Body of pancreas (tissue), 4 donors: ENCODE results near the gene PHRF1. TPM values are rescaled to one million over a fixed set of nuclear protein-coding genes. Genes with fewer than 3 reads are reported as not detected.

Experiments used
- ATAC-seq: fragments of 150-250 bp; one replicate; pipeline ENCODE4 v1.9.1; 2016
- DNase-seq, 4 donors: peaks; one replicate each; pipeline ENCODE4 v3.0.0-alpha.2; 2019
- H3K27ac ChIP-seq, 4 donors: fragments of 200-600 bp; sonication (generic); 1 replicate in 3 of 4; 2 replicates in 1 of 4; pipeline versions ENCODE4 v1.5.1 to v1.6.1; 2016 to 2019; ENCODE audit warnings: mild to moderate bottlenecking in 1 of 4, mixed read lengths in 1 of 4, moderate library complexity in 1 of 4
- H3K27me3 ChIP-seq, 2 donors: fragments of 200-600 bp; sonication (generic); one replicate each; pipeline ENCODE4 v1.6.0; 2016; ENCODE audit warnings: mild to moderate bottlenecking in 1 of 2
- H3K36me3 ChIP-seq, 2 donors: fragments of 200-600 bp; sonication (generic); replicated peaks in 1 of 2; 2 replicates each; pipeline ENCODE4 v1.5.1; 2016; ENCODE audit warnings: low read depth in 2 of 2; ENCODE audit not compliant: insufficient read depth in 1 of 2
- H3K4me1 ChIP-seq: fragments of 200-600 bp; sonication (generic); one replicate; pipeline ENCODE4 v1.6.0; 2016
- H3K4me3 ChIP-seq, 2 donors: fragments of 200-600 bp; sonication (generic); 1 replicate in 1 of 2; 2 replicates in 1 of 2; pipeline ENCODE4 v1.5.1; 2016 to 2019
- H3K9me3 ChIP-seq, 3 donors: fragments of 200-600 bp; sonication (generic); 1 replicate in 2 of 3; 2 replicates in 1 of 3; pipeline ENCODE4 v1.5.1; 2016
- POLR2A ChIP-seq, 3 donors: fragments of 450-650 bp; IDR thresholded peaks; one replicate each; pipeline ENCODE4 v1.6.1; 2016; ENCODE audit warnings: antibody characterized with exemption in 3 of 3, mild to moderate bottlenecking in 2 of 3
- WGBS, 2 donors: methylation state at CpG; one replicate each; pipeline ENCODE4 v1.1.5; 2017; 5-methylcytosine and 5-hydroxymethylcytosine counted together
- intact Hi-C: fragments of 100-400 bp; cut with DNase I; formaldehyde crosslinking; loops from one replicate; pipeline ENCODE4 v1.15.1; 2023
- total RNA-seq, 2 donors: library from RNA; depleted of rRNA; stranded (reverse); fragments of >200 nt; gene quantifications; one replicate each; pipeline ENCODE4 v1.1.0, GENCODE V29; 2016
- TF ChIP-seq, protein P1 (sequence below), 7 experiments: fragments of 450-650 bp in 4 of 7; fragments of 200-600 bp in 3 of 7; sonication (generic) in 3 of 7; IDR thresholded peaks; one replicate each; pipeline ENCODE4 v1.5.1; 2016 to 2019; ENCODE audit warnings: antibody characterized with exemption in 7 of 7

The PHRF1 gene
- total RNA-seq, 2 donors from 2014 or later: 18.2 to 34.3 TPM

DNA sequence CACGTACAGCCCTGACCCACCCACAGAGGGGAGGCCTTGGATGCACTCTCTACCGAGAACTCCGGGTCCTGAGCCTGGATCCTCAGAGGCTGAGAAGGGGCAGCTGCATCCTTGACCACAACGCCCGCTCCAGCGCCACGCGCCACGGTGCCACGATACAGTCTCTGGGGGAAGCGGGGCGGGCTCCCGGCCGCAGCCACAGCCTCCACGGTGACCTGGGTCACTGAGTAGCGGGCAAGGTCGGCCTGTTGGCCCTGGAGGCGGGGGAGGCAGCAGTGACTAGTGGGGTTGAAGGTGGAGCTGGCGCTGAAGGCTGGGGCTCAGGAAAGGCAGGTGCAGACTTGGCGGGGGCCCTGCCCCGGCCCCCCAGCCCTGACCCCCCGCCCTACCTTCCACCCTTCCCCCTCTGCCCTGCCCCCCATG lies 43.4 kb downstream of the PHRF1 start:
- no peak for TF ChIP-seq POLR2A (IDR thresholded peaks at IDR 0.05)
- TF ChIP-seq, protein P1, sequence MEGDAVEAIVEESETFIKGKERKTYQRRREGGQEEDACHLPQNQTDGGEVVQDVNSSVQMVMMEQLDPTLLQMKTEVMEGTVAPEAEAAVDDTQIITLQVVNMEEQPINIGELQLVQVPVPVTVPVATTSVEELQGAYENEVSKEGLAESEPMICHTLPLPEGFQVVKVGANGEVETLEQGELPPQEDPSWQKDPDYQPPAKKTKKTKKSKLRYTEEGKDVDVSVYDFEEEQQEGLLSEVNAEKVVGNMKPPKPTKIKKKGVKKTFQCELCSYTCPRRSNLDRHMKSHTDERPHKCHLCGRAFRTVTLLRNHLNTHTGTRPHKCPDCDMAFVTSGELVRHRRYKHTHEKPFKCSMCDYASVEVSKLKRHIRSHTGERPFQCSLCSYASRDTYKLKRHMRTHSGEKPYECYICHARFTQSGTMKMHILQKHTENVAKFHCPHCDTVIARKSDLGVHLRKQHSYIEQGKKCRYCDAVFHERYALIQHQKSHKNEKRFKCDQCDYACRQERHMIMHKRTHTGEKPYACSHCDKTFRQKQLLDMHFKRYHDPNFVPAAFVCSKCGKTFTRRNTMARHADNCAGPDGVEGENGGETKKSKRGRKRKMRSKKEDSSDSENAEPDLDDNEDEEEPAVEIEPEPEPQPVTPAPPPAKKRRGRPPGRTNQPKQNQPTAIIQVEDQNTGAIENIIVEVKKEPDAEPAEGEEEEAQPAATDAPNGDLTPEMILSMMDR (IDR thresholded peaks at IDR 0.05): no peak
- intact Hi-C loops: no loop called here
- DNase-seq: no peak
- Histone ChIP-seq H3K4me3 (no peak overlapping the region), H3K27me3 (no peaks in the 10 kb centered on the region), H3K4me1 (peaks cover 14% of the 10 kb centered on the region), H3K27ac (no peak overlapping the region), H3K36me3 (peaks cover 0 to 2% of the 10 kb centered on the region in 2 donors), H3K9me3 (no peaks in the 10 kb centered on the region)
- no peak for ATAC-seq
- WGBS, 2 donors: 93 to 96% methylated on average over 4 to 5 of the region's 22 CpGs

DNA sequence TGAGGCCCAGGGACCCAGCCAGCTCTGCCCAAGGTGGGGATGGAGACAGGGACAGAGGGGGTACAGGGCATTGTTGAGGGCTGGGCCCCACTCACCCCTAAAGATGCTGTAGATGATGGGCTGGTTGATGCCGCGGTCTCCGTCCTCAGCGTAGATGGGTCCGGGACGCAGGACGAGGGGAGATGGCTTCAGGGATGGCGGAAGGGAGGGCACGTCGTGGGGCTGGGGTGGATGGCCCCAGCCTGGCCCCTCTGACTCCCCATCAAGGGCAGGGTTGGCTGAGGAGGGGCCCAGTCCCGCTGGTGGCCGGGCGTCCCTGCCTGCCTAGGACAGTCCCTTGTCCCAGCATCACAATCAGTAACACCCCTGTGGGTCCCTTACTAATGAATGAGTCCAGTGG lies 43.9 kb downstream of the PHRF1 start:
- Histone ChIP-seq H3K27ac (no peak overlapping the region), H3K9me3 (no peaks in the 10 kb centered on the region), H3K27me3 (no peaks in the 10 kb centered on the region), H3K4me3 (no peak overlapping the region), H3K4me1 (peaks cover 8% of the 10 kb centered on the region), H3K36me3 (peaks cover 0 to 2% of the 10 kb centered on the region in 2 donors)
- no peak for ATAC-seq
- TF ChIP-seq, protein P1 (IDR thresholded peaks at IDR 0.05): no peak
- no peak for TF ChIP-seq POLR2A (IDR thresholded peaks at IDR 0.05)
- intact Hi-C loops: no loop called here
- no peak for DNase-seq
- 94 to 95% methylated on average over 10 to 13 of the region's 13 CpGs for WGBS, 2 donors

DNA sequence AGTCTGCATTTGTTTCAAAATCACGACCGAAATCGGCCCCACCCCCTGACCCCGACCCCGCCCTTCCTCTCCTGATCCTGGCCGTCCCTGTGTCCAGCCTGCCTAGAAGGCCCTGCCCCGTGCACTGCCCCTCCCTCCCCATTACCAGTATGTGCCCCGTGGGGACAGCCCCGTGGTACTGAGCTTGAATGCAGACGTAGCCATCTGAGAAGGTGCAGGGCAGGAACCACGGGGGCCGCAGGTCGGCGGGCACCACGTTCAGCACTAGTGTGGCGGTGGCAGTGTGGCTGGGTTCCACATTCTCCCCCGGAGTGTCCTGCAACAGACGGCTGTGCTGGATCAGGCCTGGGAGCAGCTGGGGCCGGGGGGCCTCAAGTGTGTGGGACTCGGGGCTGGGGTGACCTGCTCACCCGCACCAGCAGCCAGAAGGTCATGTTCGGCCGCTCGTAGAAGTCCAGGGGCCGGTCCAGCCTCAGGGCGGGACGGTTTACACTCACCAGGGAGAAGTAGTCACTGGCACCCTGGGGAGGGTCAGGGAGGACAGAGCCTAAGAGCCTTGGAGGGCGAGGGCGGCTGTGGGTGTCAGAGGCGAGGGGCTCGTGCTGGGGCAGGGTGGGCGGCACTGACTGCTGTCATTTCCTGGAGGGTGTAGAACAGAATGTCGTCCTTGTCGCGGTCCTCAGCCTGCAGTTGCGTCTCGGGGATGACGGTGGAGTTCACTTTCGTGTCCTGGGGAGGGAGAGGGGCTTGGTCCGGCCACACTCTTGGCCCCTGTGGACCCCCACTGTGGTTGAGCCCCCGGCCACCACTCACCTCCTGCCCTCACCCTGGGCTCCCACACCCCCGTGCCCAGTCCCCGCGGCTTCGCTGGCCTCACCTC lies 44.9 kb downstream of the PHRF1 start:
- WGBS, 2 donors: 76 to 85% methylated on average over 11 to 44 of the region's 45 CpGs
- DNase-seq (no peak), ATAC-seq (no peak)
- intact Hi-C loops: no loop called here
- Histone ChIP-seq H3K9me3 (no peaks in the 10 kb centered on the region), H3K36me3 (peaks cover 0 to 2% of the 10 kb centered on the region in 2 donors), H3K27ac (no peak overlapping the region), H3K4me3 (no peak overlapping the region), H3K27me3 (no peaks in the 10 kb centered on the region), H3K4me1 (peaks cover 5% of the 10 kb centered on the region)
- no peak for TF ChIP-seq POLR2A (IDR thresholded peaks at IDR 0.05)
- TF ChIP-seq, protein P1 (IDR thresholded peaks at IDR 0.05): no peak

DNA sequence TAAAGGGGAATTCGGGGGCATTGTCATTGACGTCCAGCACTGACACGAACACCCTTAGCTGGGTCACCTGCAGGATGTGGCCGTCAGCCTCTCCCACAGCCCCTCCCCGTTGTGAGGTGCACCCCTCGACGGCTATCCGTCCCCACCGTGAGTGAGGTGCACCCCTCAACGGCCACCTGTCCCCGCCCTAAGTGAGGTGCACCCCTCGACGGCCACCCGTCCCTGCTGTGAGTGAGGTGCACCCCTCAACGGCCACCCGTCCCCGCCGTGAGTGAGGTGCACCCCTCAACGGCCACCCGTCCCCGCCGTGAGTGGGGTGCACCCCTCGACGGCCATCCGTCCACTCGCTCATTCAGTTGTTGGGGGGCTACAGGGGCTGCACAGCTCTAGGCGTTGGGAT lies 45.6 kb downstream of the PHRF1 start:
- intact Hi-C loops: no loop called here
- WGBS, 2 donors: 88 to 89% methylated on average over 26 to 27 of the region's 27 CpGs
- Histone ChIP-seq H3K27ac (no peak overlapping the region), H3K27me3 (no peaks in the 10 kb centered on the region), H3K36me3 (peaks cover 0 to 2% of the 10 kb centered on the region in 2 donors), H3K4me3 (no peak overlapping the region), H3K9me3 (no peaks in the 10 kb centered on the region), H3K4me1 (no peaks in the 10 kb centered on the region)
- TF ChIP-seq, protein P1 (IDR thresholded peaks at IDR 0.05): no peak
- no peak for TF ChIP-seq POLR2A (IDR thresholded peaks at IDR 0.05)
- DNase-seq: no peak
- no peak for ATAC-seq
